Bronchial epithelial cell (primary cell): ENCODE measurements around the gene FGD4. TPM values are rescaled to one million over a fixed set of nuclear protein-coding genes. Genes with fewer than 3 reads are reported as not detected.

Experiments used
- DNase-seq: peaks from one replicate; pipeline ENCODE4 v3.0.0-alpha.2; 2010; ENCODE audit warnings: low read depth
- FAIRE-seq: peaks from 2 replicates; lab custom pipeline; 2011; peaks lifted over from hg19 to GRCh38; lab: Jason Lieb, UNC
- H3K27me3 ChIP-seq: 2 replicates; pipeline ENCODE4 v1.5.1; 2011; ENCODE audit warnings: low read length; ENCODE audit not compliant: control insufficient read depth, insufficient read depth
- H3K36me3 ChIP-seq: 2 replicates; pipeline ENCODE4 v1.5.1; 2011; ENCODE audit warnings: low read length; ENCODE audit not compliant: control insufficient read depth, insufficient read depth
- H3K4me3 ChIP-seq: 2 replicates; pipeline ENCODE4 v1.5.1; 2011; ENCODE audit warnings: mild to moderate bottlenecking, low read depth, low read length, control low read depth
- total RNA-seq: library from RNA; depleted of rRNA; stranded (reverse); fragments of >200 nt; gene quantifications from 2 replicates; pipeline ENCODE4 v1.2.1, GENCODE V29; 2014
- TF ChIP-seq, protein P1 (sequence below): IDR thresholded peaks from 2 replicates; pipeline ENCODE4 v1.5.1; 2011; ENCODE audit warnings: mild to moderate bottlenecking, moderate library complexity, low read length, control low read depth, inconsistent platforms; ENCODE audit not compliant: insufficient read depth, severe bottlenecking

Gene FGD4
- total RNA-seq, 1 donor from 2014 or later, result 22.9 TPM

DNA sequence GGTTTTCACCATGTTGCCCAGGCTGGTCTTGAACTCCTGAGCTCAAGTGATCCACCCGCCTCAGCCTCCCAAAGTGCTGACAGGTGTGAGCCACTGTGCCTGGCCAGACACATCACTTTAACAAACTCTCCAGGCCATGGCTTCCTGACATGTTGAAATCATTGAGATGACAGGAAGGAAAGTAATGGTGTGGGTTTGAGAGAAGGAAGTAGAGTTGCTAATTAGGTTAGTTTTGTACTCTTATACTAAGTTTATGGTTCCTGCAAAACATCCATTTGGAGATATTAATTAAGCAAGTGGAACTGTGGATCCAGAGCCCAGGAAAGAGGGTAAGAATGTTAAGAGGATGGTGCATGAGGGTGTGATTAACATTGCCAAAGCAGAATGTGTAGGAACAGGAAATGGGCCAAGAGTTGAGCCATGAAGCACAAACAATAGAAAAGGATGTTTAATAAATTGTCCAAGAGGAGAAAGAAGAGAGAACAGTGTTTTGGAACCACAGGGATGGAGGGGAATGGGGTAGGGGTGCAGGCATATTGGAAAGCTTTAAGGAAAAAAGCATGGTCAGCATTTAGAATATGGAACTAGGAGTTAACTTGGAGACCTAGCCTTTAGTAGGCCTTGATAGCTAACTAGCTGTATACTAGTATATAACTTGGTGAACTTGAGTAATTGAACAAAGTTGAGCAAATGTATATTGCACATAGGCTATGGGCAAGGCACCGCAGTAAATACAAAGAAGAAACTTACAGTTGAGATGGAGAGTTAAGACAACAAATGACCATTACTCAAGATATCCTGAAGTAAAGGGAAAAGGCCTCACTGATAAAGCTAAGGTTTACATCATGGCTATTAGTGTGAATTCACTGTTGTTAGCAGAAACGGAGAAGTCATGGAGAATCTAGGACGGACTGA, 188.5 kb downstream of the FGD4 start:
- Histone ChIP-seq H3K36me3 (no peaks in the 10 kb centered on the region), H3K27me3 (no peaks in the 10 kb centered on the region), H3K4me3 (no peak overlapping the region)
- FAIRE-seq, result no peak
- TF ChIP-seq, protein P1, sequence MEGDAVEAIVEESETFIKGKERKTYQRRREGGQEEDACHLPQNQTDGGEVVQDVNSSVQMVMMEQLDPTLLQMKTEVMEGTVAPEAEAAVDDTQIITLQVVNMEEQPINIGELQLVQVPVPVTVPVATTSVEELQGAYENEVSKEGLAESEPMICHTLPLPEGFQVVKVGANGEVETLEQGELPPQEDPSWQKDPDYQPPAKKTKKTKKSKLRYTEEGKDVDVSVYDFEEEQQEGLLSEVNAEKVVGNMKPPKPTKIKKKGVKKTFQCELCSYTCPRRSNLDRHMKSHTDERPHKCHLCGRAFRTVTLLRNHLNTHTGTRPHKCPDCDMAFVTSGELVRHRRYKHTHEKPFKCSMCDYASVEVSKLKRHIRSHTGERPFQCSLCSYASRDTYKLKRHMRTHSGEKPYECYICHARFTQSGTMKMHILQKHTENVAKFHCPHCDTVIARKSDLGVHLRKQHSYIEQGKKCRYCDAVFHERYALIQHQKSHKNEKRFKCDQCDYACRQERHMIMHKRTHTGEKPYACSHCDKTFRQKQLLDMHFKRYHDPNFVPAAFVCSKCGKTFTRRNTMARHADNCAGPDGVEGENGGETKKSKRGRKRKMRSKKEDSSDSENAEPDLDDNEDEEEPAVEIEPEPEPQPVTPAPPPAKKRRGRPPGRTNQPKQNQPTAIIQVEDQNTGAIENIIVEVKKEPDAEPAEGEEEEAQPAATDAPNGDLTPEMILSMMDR, result no peak
- no peak for DNase-seq

DNA sequence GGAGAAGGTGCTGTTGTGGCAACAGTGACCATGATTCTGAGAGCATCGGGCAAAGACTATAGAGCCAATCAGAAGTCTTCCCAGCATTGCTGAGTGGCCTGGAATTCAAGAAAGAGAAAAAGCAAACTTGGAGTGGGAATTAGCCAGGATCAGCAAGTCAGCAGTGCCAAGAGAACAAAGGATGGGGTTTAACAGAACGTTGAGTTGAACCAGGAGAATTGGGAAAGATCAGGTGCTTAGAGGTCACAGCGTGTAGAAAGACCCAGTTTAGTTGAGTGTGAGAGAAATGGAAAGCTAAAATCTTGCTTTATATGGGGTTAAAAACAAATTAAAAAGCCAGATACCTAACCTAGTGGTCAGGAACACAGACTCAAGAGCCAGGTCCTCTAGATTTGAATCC, 189.2 kb downstream of the FGD4 start:
- FAIRE-seq, result no peak
- Histone ChIP-seq H3K27me3 (no peaks in the 10 kb centered on the region), H3K36me3 (no peaks in the 10 kb centered on the region), H3K4me3 (no peak overlapping the region)
- TF ChIP-seq, protein P1, result no peak
- no peak for DNase-seq

GRCh38 chr12:32589165-32589865, 190.0 kb downstream of the FGD4 start:
- Histone ChIP-seq H3K27me3 (no peaks in the 10 kb centered on the region), H3K36me3 (no peaks in the 10 kb centered on the region), H3K4me3 (no peak overlapping the region)
- TF ChIP-seq, protein P1, result no peak
- FAIRE-seq (no peak), DNase-seq (no peak)

DNA sequence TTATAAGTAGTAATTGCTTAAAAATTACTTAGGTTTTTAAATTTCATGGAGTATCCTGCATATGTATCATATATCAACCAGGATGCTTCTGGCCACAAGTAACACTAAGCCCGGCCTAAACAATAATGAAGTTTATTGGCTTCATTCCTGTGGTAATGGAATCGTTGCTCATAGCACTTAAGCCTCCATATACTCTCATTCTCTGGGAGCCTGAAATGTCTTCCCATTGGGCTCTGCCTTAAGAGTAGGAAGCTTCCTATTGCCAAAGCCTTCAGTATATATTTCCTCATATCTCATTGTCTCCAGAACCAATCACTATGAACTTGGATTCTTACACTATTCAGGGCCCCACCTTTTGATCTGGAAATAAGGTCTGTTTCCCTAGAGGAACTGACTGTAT, 195.9 kb downstream of the FGD4 start:
- DNase-seq (peak; percentile 51), FAIRE-seq (no peak)
- H3K27me3 ChIP-seq, result no peaks in the 10 kb centered on the region
- no peak overlapping the region for H3K4me3 ChIP-seq
- H3K36me3 ChIP-seq, result no peaks in the 10 kb centered on the region
- TF ChIP-seq, protein P1, result no peak

GRCh38 chr12:32596030-32596429, 196.7 kb downstream of the FGD4 start:
- H3K36me3 ChIP-seq, result no peaks in the 10 kb centered on the region
- no peak for DNase-seq
- TF ChIP-seq, protein P1, result no peak
- no peak overlapping the region for H3K4me3 ChIP-seq
- FAIRE-seq, result no peak
- H3K27me3 ChIP-seq, result no peaks in the 10 kb centered on the region
